Esophagus squamous epithelium (tissue), 5 donors: Measurements from ENCODE around the gene CLDN15. TPM values are rescaled to one million over a fixed set of nuclear protein-coding genes. Genes with fewer than 3 reads are reported as not detected.

Experiments used
- DNase-seq: peaks from one replicate; lab custom pipeline; 2025; lab: John Stamatoyannopoulos, UW
- H3K27ac ChIP-seq, 4 donors: fragments of 200-600 bp; sonication (generic); one replicate each; pipeline ENCODE4 v1.5.1; 2016 to 2019; ENCODE audit warnings: mild to moderate bottlenecking in 1 of 4
- H3K27me3 ChIP-seq, 4 donors: fragments of 200-600 bp; sonication (generic); 1 replicate in 3 of 4; 2 replicates in 1 of 4; pipeline versions ENCODE4 v1.5.1 to v1.6.0; 2017 to 2021; ENCODE audit warnings: antibody characterized with exemption in 1 of 4
- H3K36me3 ChIP-seq, 3 donors: fragments of 200-600 bp; sonication (generic); one replicate each; pipeline ENCODE4 v1.5.1; 2016 to 2019
- H3K4me1 ChIP-seq, 3 donors: fragments of 200-600 bp; sonication (generic); one replicate each; pipeline ENCODE4 v1.5.1; 2017 to 2019
- H3K4me3 ChIP-seq, 4 donors: fragments of 200-600 bp; sonication (generic); 1 replicate in 3 of 4; 2 replicates in 1 of 4; pipeline ENCODE4 v1.5.1; 2016 to 2019; ENCODE audit warnings: mild to moderate bottlenecking in 2 of 4, moderate library complexity in 1 of 4
- H3K9me3 ChIP-seq, 3 donors: fragments of 200-600 bp; sonication (generic); one replicate each; pipeline ENCODE4 v1.5.1; 2016 to 2019
- CTCF ChIP-seq, 6 experiments: fragments of 450-650 bp in 4 of 6; fragments of 200-600 bp in 2 of 6; sonication (generic) in 2 of 6; IDR thresholded peaks; one replicate each; pipeline ENCODE4 v1.5.1; 2016 to 2019; ENCODE audit warnings: antibody characterized with exemption in 6 of 6, mild to moderate bottlenecking in 4 of 6, moderate library complexity in 4 of 6
- POLR2A ChIP-seq, 4 donors: fragments of 450-650 bp; IDR thresholded peaks; one replicate each; pipeline ENCODE4 v1.6.1; 2017; ENCODE audit warnings: antibody characterized with exemption in 4 of 4, mild to moderate bottlenecking in 4 of 4, moderate library complexity in 3 of 4
- WGBS, 2 donors: methylation state at CpG; one replicate each; pipeline ENCODE4 v1.1.5; 2018; 5-methylcytosine and 5-hydroxymethylcytosine counted together
- intact Hi-C: fragments of 100-400 bp; cut with DNase I; formaldehyde crosslinking; loops from one replicate; pipeline ENCODE4 v1.15.0; 2022
- total RNA-seq, 4 donors: library from RNA; depleted of rRNA; stranded (reverse); fragments of >200 nt; gene quantifications; one replicate each; pipeline ENCODE4 v1.1.0, GENCODE V29; 2016
- donor health status: DM: yes; HTN: yes; CAD: no.

CLDN15 gene
- total RNA-seq, 4 donors from 2014 or later = 3.1 to 6.7 (median 4.2) TPM

DNA sequence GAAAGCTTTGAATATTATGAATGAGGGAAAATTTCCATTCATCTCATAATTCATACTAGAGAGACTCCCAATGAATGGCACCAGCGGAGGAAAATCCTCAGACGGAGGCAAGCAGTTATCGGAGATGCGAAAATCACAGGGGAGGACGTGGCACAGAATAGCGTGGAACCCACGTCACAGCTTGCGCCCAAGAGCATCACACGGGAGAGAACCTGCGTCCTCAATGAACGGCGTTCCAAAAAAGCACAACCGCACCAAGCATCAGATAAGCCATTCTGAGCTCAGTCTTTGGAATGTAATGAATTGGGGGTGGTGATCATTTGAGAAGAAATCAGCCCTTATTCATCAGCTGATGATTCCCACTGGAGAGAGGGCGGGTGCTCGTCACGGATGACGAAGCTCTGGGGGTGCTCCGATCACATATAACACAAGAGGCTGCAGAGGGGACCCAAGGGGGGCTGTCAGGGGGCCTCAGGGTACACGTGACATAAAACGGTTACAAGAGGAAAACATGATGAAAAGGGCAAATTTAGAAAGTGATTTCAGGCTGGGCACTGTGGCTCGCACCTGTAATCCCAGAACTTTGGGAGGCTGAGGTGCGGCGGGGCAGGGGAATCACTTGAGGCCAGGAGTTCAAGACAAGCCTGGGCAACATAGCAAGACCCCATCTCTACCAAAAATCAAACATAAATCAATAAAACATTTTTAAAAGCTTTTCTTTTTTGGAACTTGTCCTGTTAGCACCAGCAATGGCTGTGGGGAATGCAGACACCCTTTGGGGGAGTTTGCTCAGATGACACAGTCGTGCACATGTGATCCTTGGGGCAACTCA lies 41.1 kb upstream of the CLDN15 start:
- H3K4me3 ChIP-seq = no peak overlapping the region
- TF ChIP-seq CTCF (IDR thresholded peaks at IDR 0.05) (no peak), POLR2A (IDR thresholded peaks at IDR 0.05) (no peak)
- peaks cover 0 to 70% (median 0%) of the 10 kb centered on the region in 4 donors for H3K27me3 ChIP-seq
- H3K9me3 ChIP-seq = no peaks in the 10 kb centered on the region
- no peak overlapping the region for H3K27ac ChIP-seq
- WGBS, 2 donors = 72 to 75% methylated on average over 24 of the region's 24 CpGs
- H3K36me3 ChIP-seq = no peaks in the 10 kb centered on the region
- peaks cover 0 to 4% (median 0%) of the 10 kb centered on the region in 3 donors for H3K4me1 ChIP-seq
- intact Hi-C loops = no loop called here
- DNase-seq = no peak

DNA sequence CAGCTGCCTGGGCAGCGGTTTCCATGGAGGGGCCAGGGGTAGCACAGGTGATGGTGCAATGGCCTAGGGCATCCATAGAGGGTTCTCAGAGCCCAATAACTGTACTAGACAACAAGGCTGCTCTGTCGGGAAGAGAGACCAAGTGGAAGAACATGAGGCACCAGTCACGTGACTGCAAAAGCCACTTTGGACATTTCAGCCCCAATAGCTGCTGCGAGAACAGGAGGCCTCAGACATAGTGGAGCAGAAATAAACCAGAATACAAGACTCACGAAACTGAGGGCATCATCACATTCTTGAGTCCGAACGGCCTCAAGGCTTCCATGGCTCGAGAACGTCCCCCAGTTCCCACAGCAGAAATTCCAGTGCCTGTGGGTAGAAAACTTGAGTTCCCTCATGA lies 39.6 kb upstream of the CLDN15 start:
- 72 to 76% methylated on average over 9 of the region's 9 CpGs for WGBS, 2 donors

DNA sequence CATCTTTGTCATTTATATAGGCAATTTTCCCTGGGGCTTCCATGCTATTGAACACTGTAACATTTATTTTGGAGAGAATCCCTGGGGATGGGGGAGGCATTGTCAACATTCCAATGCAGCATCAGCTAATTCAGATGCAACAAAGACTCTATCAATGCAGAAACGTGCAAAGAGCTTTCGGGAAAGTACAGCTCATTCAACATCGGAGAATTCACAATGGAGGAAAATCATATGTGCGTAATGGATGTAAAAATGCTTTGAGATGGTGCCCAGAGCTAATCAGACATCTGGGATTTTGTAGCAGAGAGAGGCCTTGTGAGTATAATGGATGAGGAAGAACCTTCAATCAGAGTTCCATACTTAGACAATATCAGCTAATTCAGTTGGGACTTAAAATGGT lies 35.6 kb upstream of the CLDN15 start:
- no peaks in the 10 kb centered on the region for H3K9me3 ChIP-seq
- no peaks in the 10 kb centered on the region for H3K4me1 ChIP-seq
- no peaks in the 10 kb centered on the region for H3K36me3 ChIP-seq
- TF ChIP-seq CTCF (IDR thresholded peaks at IDR 0.05) = no peak
- no peak for TF ChIP-seq POLR2A (IDR thresholded peaks at IDR 0.05)
- H3K27me3 ChIP-seq = peaks cover 0 to 77% (median 0%) of the 10 kb centered on the region in 4 donors
- H3K27ac ChIP-seq = no peak overlapping the region
- no peak for DNase-seq
- intact Hi-C loops = no loop called here
- no peak overlapping the region for H3K4me3 ChIP-seq
- WGBS, 2 donors = 43 to 68% methylated on average over 4 of the region's 4 CpGs

More for the DNA sequence above, 39.6 kb upstream of the CLDN15 start:
- Histone ChIP-seq H3K36me3 (no peaks in the 10 kb centered on the region), H3K4me3 (no peak overlapping the region), H3K9me3 (no peaks in the 10 kb centered on the region), H3K4me1 (no peaks in the 10 kb centered on the region), H3K27me3 (peaks cover 0 to 80% (median 0%) of the 10 kb centered on the region in 4 donors), H3K27ac (no peak overlapping the region)
- intact Hi-C loops = no loop called here
- no peak for DNase-seq
- TF ChIP-seq POLR2A (IDR thresholded peaks at IDR 0.05) (no peak), CTCF (IDR thresholded peaks at IDR 0.05) (no peak)

- no peak overlapping the region for H3K4me3 ChIP-seq
- intact Hi-C loops = no loop called here
- H3K27me3 ChIP-seq = peaks cover 0 to 55% (median 0%) of the 10 kb centered on the region in 4 donors
- H3K4me1 ChIP-seq = no peaks in the 10 kb centered on the region
- TF ChIP-seq CTCF (IDR thresholded peaks at IDR 0.05) (no peak), POLR2A (IDR thresholded peaks at IDR 0.05) (no peak)
- no peaks in the 10 kb centered on the region for H3K9me3 ChIP-seq
- 14 to 57% methylated on average over 1 to 5 of the region's 5 CpGs for WGBS, 2 donors
- no peaks in the 10 kb centered on the region for H3K36me3 ChIP-seq
- H3K27ac ChIP-seq = no peak overlapping the region
- DNase-seq = no peak
Measured at GRCh38 chr7:101271021-101271420, 33.4 kb upstream of the CLDN15 start.

DNA sequence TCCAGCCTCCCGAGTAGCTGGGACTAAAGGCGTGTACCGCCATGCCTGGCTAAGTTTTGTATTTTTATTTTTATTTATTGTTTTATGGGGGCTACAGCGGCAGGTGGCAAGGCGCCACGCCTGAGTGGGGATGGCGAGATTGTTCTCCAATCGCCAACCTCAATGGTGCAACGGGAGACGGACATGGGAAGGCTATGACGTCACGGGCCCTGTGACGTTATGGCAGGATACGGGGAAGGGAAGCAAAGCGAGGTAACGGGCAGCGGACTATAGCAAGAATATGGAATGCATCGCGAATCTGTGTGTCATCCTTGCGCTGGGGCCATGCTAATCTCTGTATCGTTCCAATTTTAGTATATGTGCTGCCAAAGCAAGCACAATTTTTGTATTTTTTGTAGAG lies 32.1 kb upstream of the CLDN15 start:
- intact Hi-C loops = no loop called here
- Histone ChIP-seq H3K36me3 (no peaks in the 10 kb centered on the region), H3K4me1 (no peaks in the 10 kb centered on the region), H3K27ac (no peak overlapping the region), H3K4me3 (no peak overlapping the region), H3K9me3 (no peaks in the 10 kb centered on the region), H3K27me3 (peaks cover 0 to 42% (median 0%) of the 10 kb centered on the region in 4 donors)
- no peak for TF ChIP-seq CTCF (IDR thresholded peaks at IDR 0.05)
- TF ChIP-seq POLR2A (IDR thresholded peaks at IDR 0.05) = no peak
- WGBS, 2 donors = 83 to 90% methylated on average over 21 of the region's 21 CpGs
- no peak for DNase-seq
